ENCODE measurements around the gene SLC25A19. TPM values are rescaled to one million over a fixed set of nuclear protein-coding genes. Genes with fewer than 3 reads are reported as not detected.

Gene SLC25A19
- total and polyA plus RNA-seq, 2 of the 8 experiments (the other 6 are each of a cell fraction or from before 2014, with no cell fraction given): 28.6 to 32.6 TPM

DNA sequence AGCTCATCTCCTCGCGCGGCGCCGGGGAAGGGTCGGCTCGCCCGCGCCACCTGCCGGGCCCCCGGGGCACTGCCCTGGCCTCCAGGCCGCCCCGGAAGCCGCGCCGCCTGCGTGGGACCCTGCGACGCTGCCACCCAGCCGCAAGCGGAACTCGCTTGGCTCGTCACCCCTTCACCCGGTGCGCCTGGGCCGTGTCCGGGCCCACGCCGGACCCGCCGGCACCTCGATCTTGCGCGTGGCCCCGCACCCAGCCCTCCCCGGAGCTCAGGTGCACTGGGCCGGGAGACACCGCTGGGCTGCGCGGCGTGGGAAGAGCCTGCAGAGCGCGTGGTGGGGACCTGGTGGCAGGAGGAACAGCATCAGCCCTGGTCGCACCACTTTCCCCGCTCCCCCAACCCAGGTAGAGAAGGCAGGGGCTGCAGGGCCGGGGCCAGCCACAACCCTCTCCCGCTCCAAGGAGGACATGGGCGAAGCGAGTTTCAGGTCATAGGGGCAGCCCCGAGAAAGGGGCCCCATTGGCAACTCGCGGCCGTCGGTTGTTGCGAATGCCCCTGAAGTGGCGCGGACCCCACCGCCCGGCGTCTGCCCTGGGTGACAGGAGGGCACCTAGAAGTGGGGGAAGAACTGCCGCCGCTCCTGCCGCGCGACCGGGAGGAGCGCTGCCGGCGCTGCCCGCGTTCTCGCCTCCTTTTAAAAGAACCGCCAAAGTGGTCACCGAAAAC is 17.8 kb downstream of the SLC25A19 start (continued):
- TF ChIP-seq USF2 (IDR thresholded peaks at IDR 0.05; ENCODE audit: low read length) (no peak), RFX5 (IDR thresholded peaks at IDR 0.05; ENCODE audit: borderline replicate concordance, low read depth, low read length) (no peak), SP2 (IDR thresholded peaks at IDR 0.05; ENCODE audit: low read length) (no peak), CBX8 (IDR thresholded peaks at IDR 0.05; ENCODE audit: borderline replicate concordance, low read depth, low read length) (no peak), EGR1 (IDR thresholded peaks at IDR 0.05; ENCODE audit: borderline replicate concordance, low read depth, low read length) (no peak), TAF7 (optimal IDR thresholded peaks at IDR 0.05; ENCODE audit: borderline replicate concordance, low read depth, low read length) (no peak), JUND (IDR thresholded peaks at IDR 0.05; ENCODE audit: low read length) (no peak), EZH2 (IDR thresholded peaks at IDR 0.05; ENCODE audit: low read depth, low read length, severe bottlenecking) (no peak), SIRT6 (IDR thresholded peaks at IDR 0.05; ENCODE audit: low read length) (no peak), ASH2L (IDR thresholded peaks at IDR 0.05; ENCODE audit: low read length) (no peak), BACH1 (IDR thresholded peaks at IDR 0.05; ENCODE audit: low read length) (peak; percentile 46; the same call in 1 of the 2 replicates), SP1 (IDR thresholded peaks at IDR 0.05; ENCODE audit: low read depth, low read length) (no peak), EP300 (IDR thresholded peaks at IDR 0.05; ENCODE audit: borderline replicate concordance in 1 of 2, low read depth in 2 of 2, low read length in 2 of 2) (no peak)
